ENCODE measurements around the gene MED8.
"Not testable (repeated sequence)": the region's sequence is repeated elsewhere in the genome, so short reads cannot be mapped to it uniquely, and the experiment has no call there.

The MED8 gene

GRCh38 chr1:43421976-43422750 is 32.6 kb upstream of the MED8 start:
- DNase-seq = no peak

- DNase-seq = no peak
Observed at GRCh38 chr1:43421396-43421795, 31.8 kb upstream of the MED8 start.

GRCh38 chr1:43420874-43421273 is 31.3 kb upstream of the MED8 start:
- DNase-seq = no peak

- DNase-seq = no peak
Observed at GRCh38 chr1:43419627-43420425, 30.2 kb upstream of the MED8 start.

GRCh38 chr1:43418858-43419257 is 29.3 kb upstream of the MED8 start:
- DNase-seq = no peak

GRCh38 chr1:43415901-43416300 is 26.3 kb upstream of the MED8 start:
- DNase-seq = no peak

- no peak for DNase-seq
Observed at GRCh38 chr1:43414634-43415223, 25.1 kb upstream of the MED8 start.

GRCh38 chr1:43413426-43413825 is 23.8 kb upstream of the MED8 start:
- not testable (repeated sequence) for DNase-seq

- no peak for DNase-seq
Observed at GRCh38 chr1:43410571-43410970, 21.0 kb upstream of the MED8 start.

GRCh38 chr1:43405876-43406234 is 16.3 kb upstream of the MED8 start:
- DNase-seq = no peak

GRCh38 chr1:43405219-43405875 is 15.7 kb upstream of the MED8 start:
- DNase-seq = no peak

- no peak for DNase-seq
Observed at GRCh38 chr1:43404353-43404752, 14.8 kb upstream of the MED8 start.

- DNase-seq = no peak
Observed at GRCh38 chr1:43402089-43402865, 12.7 kb upstream of the MED8 start.

- not testable (repeated sequence) for DNase-seq
Observed at GRCh38 chr1:43400441-43400840, 10.8 kb upstream of the MED8 start.

GRCh38 chr1:43398227-43398626 is 8.6 kb upstream of the MED8 start:
- DNase-seq = no peak

- no peak for DNase-seq
Observed at GRCh38 chr1:43396059-43396458, 6.5 kb upstream of the MED8 start.

- no peak for DNase-seq
Observed at GRCh38 chr1:43395523-43395922, 5.9 kb upstream of the MED8 start.

- no peak for DNase-seq
Observed at GRCh38 chr1:43392702-43393101, 3.1 kb upstream of the MED8 start.

- DNase-seq = no peak
Observed at GRCh38 chr1:43388613-43389012, 987 bp downstream of the MED8 start.

GRCh38 chr1:43387976-43388599 is 1.5 kb downstream of the MED8 start:
- DNase-seq = no peak

GRCh38 chr1:43386676-43387075 is 2.9 kb downstream of the MED8 start:
- DNase-seq = no peak

- DNase-seq = no peak
Observed at GRCh38 chr1:43383449-43383848, 6.2 kb downstream of the MED8 start.
